Activated CD4-positive, alpha-beta T cell treated with anti-CD3 and anti-CD28 coated beads for 4 hours (primary cell): ENCODE data around the gene NOC3L.
"Not testable (repeated sequence)": the region's sequence is repeated elsewhere in the genome, so short reads cannot be mapped to it uniquely, and the experiment has no call there.

ENCODE experiments used
- DNase-seq, 2 donors: peaks; one replicate each; pipeline ENCODE4 v3.0.0-alpha.2; 2020

The NOC3L gene

DNA sequence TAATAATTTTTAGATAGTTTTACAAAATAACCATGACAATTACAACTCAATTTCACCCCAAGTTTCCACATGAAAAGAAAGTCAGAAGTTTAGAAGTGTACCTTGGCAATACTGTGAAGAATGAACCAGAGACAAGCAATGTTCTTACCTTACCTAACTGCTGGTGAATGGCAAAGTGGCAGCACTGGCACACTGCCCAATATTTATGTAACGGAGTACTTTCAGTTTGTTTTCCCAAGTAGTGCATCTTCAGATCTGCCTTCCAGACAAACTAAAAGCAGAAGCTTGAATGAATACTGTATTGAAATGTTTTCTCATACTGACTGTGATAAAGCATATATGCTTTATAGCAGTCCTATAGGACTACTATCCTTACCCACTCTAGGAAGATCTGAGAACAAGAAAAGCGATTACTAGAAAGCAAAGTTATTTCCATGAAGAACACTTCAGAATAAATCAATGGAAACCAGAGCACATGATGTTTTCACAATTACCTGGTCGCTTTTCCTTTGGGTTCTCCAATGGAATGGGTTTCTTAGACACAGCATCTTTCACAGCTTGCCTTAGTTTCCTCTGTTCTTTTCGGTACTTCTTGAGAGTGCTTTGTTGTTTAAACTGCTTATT lies 1.5 kb downstream of the NOC3L start:
- DNase-seq, result peak in 1 of 2 donors; percentile 5

DNA sequence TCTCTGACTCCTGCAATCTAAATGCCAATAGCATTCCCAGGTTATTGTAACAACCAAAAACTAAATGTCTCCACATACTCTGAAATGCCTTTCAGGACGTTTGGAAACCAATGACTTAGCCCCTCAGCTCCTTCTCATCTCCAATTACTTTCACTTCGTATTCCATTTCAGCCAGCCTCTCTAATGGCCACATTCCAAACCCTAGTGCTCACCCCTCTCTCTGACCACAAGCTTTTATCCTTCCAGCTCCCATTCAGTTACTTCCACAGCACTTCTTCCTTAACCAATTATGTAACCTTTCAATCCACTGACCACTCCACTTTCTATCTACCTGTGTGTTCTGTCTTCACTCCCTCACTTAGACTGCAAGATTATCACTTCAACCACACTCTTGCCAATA lies 4.3 kb downstream of the NOC3L start:
- no peak for DNase-seq

DNA sequence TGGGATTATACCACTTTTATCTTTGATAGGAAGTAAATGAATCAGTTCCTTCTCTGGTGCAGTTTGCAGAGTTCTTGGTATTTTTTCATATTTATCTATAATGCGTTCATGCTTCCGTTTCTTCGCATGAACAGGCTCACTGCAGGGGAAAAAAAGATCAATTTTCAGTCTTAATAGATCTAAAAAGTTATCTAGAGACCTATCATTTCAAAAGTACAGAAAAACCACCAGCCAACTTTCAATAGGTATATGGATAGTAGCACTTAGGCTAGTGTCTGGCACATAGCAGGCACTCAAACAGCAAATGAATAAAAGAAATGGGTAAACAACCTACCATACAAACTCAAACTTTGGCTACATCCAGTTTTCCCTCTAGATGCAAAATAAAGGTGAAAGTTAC lies 5.5 kb downstream of the NOC3L start:
- no peak for DNase-seq

DNA sequence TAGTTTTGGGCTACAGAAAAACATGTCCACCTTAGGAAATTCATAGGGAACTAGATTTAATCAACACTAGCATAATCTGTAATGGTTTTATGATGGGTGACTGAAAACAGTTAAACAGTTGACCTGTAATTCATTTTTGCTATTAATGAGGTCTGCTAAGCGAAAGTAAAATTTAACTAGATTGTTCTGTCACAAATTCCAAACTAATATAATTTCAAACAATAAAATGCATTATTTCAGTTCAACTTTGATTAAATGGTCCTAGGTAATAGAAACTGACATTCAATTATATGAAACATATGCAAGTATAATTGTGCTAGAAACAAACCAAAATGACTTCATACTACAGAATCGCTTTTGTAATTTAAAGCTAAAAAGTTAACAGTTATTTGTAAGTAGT lies 6.9 kb downstream of the NOC3L start:
- no peak for DNase-seq

DNA sequence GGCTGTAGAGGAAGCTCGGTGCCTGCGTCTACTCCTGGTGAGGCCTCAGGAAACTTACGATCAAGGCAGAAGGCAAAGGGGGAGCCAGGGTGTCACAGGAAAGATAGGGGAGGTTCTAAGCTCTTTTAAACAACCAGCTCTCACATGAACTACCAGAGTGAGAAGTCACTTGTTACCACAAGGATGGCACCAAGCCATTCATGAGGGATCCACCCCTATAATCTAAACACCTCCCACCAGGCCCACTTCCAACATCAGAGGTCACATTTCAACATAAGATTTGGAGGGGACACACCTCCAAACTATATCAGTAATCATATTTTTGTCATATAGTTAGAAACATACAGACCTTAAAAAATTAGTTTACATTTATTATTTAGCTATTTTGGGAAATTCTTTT lies 9.4 kb downstream of the NOC3L start:
- no peak for DNase-seq

DNA sequence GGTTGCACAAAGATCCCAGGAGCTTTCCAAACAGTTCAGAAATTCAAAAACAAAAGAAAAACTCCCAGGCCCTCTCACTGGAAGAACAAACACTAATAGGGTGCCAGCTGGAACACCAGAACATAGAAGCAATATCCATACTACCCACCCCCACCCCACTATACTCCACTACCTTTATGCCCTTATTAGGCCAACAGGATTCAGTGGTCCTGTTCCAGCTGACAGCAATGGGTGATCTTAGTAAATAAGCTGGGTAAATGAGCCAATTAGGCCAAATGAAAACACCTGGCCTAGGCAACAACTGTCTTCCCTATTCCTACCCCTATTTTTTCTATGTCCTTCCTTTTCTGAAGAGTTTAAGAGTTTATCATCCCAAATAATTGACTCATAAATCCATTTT lies 11.7 kb downstream of the NOC3L start:
- no peak for DNase-seq

DNA sequence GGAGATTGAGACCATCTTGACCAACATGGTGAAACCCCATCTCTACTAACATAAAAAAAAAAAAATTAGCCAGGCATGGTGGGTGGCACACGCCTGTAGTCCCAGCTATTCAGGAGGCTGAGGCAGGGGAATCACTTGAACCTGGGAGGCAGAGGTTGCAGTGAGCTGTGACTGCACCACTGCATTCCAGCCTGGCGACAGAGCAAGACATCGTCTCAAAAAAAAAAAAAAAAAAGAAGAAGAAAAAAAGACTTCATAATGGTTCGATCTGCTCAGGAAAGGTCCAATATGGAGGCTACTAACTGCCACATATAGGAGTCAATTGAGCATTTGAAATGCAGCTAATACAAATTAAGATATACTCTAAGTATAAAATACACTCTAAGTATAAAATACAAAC lies 12.2 kb downstream of the NOC3L start:
- DNase-seq, result not testable (repeated sequence)

DNA sequence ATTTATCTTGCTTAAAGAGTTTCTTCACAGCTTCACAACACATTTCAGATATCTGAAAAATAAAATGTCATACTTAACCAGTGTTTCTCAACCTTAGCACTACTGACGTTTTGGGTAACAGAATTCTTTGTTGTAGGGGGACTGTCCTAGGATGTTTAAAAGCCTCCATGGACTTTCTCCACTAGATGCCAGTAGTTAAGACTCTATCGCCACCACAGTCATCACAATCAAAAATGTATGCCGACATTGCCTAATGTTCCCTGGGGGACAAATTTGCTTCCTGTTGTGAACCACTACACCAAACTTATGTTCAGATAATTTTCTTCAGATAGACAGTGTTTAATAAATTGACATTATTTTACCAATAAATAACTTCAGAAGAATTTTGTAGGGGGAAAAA lies 13.4 kb downstream of the NOC3L start:
- DNase-seq, result no peak

DNA sequence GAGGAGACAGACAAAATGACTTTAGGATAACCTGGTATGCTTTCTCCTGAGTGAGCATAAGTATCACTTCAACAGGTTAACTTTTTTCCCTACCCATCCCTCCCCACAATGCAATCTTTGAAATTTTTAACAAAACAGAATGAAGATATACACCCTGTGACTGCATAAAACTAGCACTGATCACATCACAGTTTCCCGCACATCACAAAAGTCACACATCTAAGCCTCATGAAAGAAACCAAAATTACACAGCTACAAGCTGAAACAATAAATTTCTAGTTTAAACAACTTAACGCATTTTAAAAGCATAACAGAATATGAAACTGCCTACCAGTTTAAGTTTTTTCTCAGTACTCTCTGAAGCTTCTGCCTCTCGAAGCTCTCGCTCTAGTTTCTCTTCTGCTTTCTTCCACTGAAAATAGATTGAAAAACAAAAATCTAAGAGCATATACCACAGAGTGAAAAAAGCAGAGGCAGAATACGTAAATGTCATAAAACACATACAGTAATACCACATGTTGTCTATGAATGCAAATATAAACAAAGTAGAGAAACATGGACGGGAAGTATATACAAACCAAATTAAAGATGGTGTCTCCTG lies 18.1 kb downstream of the NOC3L start:
- no peak for DNase-seq

DNA sequence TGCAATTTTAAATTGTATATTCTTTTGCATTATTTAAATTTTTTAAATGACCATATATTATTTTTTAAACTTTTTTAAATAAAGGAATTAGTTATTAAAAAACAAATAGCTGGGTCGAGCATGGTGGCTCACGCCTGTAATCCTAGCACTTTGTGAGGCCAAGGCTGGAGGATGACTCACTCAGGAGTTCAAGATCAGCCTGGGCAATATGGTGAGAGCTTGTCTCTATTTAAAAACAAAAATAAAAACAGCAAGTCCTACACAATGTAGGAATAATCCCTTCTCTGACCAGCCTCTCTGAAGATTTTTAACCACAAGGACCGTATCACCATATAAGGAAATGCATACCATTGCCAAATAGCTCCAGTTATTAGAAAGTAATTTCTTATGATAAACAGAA lies 19.6 kb downstream of the NOC3L start:
- no peak for DNase-seq

DNA sequence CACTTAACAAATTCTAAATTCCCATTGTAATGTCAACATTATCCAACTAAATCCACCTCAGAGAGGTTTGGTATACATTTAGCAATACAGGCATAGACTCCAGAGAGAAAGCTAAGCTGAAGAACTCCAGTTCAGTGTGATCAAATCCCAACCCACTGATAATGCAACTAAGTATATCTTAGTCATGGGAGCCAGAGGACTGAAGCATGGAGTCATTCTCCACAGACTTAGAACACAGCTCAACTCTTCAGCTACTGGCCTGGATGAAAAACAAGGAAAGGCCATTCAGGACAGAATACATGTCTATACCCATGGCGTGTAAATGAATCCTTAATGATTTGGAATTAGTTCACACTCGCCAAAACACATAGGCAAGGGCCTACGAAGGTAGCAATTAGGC lies 27.9 kb downstream of the NOC3L start:
- DNase-seq, result no peak

DNA sequence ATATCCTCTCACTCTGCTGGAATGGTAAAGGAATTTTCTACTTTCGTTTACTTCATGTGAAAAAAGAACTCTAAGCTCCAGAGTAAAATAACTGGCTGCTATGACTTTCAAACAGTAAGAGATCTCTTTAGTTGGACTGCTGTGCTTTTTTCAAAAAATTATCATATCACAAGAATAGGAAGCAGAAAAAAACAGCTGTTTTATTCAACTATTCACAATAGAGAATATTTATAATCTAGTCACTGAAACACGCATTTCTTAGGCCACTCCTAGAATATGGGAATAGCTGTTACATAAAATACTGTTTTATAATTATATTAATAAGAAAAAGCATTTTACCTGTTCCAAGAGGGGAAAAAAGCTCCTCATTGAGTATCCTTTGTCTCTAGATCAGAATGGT lies 29.7 kb downstream of the NOC3L start:
- no peak for DNase-seq

DNA sequence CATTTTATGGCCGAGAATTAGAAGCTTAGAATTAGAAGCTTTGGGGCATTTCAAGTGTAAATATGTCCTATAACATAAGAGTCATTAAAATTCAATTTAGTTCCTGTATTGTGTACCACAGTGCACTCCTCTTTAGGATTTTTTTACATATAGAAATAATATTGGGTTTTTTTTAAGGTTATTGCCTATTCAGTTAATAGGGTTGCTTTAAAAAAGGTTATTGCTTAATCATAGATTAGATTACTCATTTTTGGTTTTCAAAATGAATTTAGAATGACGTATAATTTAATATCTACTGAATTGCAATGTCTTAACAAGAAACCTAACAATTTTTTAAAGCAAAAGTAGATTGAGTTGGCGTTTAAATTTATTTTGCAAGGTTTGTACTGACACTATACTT lies 34.1 kb downstream of the NOC3L start:
- no peak for DNase-seq

DNA sequence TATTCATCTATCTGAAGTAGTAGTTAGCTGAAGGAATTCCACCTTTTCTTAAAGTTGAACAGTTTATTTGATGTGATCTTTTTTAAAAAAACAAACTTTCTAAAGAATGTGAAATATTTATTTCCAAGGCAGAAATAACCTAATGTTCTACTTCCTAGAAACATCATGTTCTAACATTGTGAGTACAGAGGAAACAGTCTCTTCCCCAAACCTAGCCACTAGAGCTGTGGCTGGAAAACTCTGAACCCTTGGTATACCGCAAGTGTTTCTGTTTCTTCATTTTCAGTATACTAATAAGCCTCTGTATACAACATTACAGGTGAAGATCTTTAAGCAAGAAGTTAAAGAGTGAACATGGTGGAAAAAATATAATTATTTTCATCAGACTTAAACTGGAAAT lies 35.1 kb downstream of the NOC3L start:
- DNase-seq, result no peak

DNA sequence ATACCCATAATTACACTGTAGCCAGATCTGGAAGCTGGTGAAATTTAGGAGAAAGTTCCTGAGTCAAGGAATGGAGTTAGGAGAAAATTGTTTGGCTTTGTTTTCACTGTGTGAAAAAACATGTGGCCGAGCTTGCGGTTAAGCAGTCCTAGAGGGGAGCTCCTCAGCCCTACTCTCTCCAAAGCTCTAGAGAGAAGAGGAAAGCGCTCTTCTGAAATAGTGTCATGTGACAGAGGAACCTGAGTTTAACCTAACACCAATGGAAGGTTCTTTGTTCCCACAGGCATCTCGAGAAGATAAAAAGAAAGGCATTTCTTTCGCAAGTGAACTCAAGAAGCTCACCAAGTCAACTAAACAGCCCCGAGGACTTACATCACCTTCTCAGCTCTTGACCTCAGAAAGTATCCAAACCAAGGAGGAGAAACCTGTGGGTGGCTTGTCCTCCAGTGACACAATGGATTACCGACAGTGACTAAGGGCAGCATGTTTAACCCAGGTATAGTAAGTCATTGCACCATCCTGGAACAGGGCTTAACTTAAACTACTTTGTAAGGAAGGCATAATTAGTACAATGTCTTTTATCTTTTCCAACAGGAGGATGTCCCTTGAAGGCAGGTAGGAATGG lies 38.0 kb downstream of the NOC3L start:
- no peak for DNase-seq

DNA sequence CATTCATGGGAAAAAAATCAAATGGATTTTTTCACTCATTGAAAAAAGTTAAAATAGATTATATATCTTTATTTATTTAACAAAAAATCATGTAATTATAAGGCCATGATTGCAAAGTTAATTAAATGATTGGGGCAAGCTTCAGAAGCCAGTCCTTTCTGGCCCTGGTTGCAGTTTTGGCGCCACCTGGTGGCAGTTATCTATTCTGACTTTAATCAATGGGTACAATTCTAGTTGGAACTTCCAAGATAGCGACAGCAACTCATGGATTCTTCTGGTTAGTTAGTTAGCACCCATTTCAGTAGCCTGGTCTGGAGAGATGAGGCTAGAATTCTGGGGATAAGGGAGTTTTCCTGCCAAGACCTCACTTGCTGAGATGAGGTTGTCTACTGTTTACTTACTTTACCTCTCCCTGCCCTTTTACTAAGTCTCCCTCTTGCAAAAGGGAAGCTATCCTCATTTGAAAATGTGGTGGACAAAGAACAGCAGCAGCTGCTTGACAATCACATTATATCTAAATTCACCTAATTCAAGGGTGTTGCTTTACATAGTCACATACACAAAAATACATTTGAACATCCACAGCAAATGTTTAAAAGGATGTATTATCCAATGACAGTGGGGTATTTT lies 42.3 kb downstream of the NOC3L start:
- DNase-seq, result peak; percentile 55 to 63

DNA sequence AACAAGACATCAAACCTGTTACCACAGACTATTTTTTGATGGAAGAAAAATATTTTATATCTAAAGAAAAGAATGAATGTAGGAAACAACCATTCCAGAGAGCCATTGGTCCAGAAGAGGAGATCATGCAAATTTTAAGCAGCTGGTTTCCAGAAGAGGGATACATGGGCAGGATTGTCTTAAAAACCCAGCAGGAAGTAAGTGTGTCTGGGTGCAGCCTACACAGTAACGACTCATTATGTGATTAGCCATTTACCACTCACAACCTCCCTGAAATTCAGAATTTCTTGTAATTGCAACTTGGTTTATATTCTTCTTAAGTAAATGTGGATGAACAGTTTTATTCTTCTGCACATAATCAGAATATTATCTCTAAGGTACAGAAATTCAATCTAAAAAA lies 46.2 kb downstream of the NOC3L start:
- DNase-seq, result no peak

DNA sequence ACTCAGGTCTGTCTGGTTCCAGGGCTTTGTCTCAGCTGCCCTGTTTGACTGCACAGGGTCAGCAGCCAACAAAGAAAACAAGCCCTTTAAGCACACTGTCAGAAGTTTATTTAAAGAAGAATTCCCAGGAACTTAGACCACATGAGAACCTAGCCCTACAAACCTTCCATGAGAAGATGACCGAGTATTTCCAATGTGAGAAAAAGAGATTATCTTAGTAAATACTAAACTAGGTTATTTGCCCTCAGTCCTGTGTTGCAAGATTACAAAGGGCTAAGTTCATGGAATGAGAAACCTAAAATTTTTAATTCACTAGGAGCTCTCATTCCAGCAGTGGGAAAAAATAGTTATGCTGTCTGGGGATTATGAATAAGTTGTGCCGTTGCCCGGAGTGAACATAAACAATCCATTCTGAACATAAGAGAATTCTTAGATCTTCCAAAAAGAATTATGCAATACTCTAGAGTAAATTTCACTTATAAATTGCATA lies 46.7 kb downstream of the NOC3L start:
- no peak for DNase-seq

DNA sequence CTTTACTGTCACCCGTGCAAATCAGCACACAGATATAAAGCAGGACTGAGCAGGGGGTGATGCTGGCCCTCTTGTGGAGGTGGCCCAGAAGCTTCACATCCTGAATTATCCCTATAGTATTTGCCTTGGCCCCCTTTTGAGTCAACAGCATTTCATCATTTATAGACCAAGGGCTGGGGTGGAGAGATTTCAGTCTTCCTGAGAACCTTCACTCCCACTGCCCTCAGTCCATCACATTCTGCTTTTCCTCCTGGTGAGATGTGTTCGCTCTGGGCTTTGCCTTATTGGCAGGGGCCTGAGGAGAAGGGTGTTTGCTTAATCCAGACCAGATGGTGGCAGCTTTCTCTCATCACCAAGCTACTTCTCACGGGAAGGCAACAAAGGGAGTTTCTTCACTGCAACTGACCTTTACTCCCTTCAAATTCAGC lies 47.7 kb downstream of the NOC3L start:
- DNase-seq, result no peak

DNA sequence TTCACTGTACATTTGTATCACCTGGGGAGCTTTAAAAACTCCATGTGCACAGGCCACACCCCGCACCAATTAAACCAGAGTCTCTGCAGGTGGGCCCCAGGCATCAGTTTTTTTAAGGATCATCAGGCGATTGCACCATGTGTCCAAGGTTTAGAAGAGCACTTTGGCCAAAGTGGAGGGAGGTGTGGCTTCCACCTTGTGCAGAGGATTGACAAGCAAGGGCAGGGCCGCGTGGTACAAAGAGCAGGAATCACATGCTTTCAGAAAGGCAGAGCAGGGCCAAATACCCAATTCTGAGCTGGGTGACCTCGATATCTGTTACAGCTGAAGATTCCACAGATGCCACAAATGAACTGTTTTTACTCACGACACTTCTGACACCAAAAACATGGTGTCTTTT lies 52.4 kb downstream of the NOC3L start:
- no peak for DNase-seq

DNA sequence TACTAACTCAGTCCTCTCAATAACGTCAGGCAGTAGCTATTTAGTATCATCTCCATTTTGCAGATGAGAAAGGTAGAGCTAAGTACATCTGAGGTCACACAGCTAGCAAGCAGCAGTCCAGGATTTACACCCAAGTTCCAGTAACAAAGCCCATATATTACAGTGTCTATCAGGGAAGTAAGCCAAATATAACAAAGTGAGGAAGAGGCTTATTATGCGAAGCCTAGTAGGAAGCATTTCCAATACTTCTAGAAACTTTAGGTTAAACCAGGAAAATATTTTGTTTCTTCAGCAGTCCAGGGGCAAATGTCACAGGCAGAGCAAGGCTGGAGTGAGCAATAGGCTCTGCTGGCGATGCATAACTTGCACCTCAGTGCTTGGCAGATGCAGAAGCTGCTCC lies 53.9 kb downstream of the NOC3L start:
- no peak for DNase-seq

DNA sequence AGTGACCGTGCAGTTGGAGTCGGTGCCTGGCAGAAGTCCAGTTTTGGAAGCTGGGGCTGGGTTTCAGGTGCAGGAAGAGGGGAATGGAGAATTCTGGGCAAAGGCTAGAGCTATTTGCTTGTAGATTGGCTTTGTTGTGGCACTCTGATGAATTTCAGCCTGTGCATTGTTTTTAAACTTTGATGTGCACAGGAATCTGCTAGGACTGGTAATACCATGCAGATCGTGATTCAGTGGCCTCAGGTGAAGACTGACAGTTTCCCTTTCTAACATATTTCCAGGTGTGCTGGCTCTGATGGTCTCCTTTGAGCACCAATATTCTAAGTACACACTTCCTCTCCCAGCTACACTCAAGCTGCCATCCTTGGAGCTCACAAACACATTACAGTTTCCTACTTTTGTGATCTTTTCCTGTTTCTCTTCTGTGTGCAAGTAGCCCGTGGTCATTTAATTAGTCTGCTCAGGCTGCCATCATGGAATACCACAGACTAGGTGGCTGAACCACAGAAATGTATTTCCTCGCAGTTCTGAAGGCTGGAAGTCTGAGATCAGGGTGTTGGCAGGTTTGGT lies 55.6 kb downstream of the NOC3L start:
- no peak for DNase-seq

DNA sequence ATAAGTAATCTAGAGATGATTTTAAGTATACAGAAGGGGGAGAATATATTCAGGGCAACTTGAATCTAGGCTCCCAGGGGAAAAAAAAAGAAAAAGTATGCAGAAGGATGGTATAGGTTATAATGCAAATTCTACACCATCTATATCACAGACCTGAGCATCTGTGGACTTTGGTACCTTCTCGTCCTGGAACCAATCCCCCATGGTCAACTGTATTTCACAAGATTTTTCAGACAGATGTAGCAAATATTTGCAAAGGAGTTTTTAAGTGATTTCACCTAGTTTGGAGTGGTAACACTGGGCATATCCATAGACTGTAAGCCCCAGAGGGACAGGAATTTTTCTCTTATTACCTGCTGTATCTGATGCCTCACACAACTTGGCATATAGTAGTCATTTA lies 58.8 kb downstream of the NOC3L start:
- no peak for DNase-seq

DNA sequence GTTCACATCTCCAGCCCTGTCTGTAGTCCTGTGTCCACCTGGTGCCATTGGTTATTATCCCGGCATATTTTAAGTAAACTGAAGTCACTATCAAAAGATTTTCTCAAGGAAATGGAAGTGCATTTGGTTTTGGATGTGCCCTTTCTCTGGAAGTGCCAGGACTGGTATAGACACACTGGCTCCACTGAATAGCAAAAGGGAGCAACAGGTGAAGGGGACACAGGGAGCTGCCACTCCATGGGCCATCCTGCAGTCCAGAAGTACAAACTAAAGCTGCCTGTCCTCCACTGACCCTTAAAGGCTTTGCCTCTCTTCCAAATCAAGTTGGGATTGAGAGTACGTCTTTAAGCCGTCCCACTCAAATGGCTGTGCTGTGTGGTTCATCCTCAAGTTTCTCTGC lies 62.7 kb downstream of the NOC3L start:
- DNase-seq, result no peak
